ENCODE data around the gene DLL3.

Gene DLL3

DNA sequence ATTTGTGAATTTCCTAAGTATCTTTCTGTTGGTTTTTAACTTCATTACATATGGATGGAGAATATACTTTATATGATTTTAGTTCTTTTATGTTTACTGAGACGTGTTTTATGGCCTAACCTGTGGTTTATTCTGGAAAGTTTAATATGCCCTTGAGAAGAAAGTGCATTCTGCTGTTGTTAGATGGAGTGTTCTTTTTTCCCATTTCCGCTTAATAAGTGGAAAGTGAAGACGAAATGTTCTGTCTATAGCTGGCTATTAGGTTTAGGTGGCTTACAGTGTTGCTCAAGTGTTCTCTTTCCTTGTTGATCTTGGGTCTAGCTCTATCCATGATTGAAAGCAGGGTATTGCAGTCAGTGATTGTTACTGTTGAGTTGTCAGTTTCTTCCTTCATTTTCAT is 35.3 kb upstream of the DLL3 start:
- Histone ChIP-seq H3K27ac (ENCODE audit: low read depth, low read length) (no peak overlapping the region), H3K9me3 (ENCODE audit: insufficient read depth, low read length) (no peaks in the 10 kb centered on the region), H3K9me2 (replicated peaks; ENCODE audit: insufficient read depth, low read length) (no peaks in the 10 kb centered on the region), H4K20me1 (ENCODE audit: low read depth, low read length) (no peaks in the 10 kb centered on the region), H3K27me3 (ENCODE audit: low read length) (no peaks in the 10 kb centered on the region), H3K36me3 (ENCODE audit: low read length) (peaks cover 10% of the 10 kb centered on the region; the same call in 1 of the 2 replicates), H3K79me2 (ENCODE audit: insufficient read depth, low read length) (peaks cover 7% of the 10 kb centered on the region; the same call in 1 of the 2 replicates), H3F3A (ENCODE audit: insufficient read depth) (no peaks in the 10 kb centered on the region), H3K9ac (ENCODE audit: low read length) (no peak overlapping the region), H3K4me2 (ENCODE audit: low read depth, low read length, poor library complexity, severe bottlenecking) (no peak overlapping the region), H2AFZ (ENCODE audit: low read depth, low read length, severe bottlenecking) (no peak overlapping the region), H3K4me3 (ENCODE audit: insufficient read depth, low read length, poor library complexity, severe bottlenecking) (no peak overlapping the region)
- TF ChIP-seq EZH2phosphoT487 (conservative IDR thresholded peaks at IDR 0.05; ENCODE audit: low read length): no peak
- TF ChIP-seq, protein P1, sequence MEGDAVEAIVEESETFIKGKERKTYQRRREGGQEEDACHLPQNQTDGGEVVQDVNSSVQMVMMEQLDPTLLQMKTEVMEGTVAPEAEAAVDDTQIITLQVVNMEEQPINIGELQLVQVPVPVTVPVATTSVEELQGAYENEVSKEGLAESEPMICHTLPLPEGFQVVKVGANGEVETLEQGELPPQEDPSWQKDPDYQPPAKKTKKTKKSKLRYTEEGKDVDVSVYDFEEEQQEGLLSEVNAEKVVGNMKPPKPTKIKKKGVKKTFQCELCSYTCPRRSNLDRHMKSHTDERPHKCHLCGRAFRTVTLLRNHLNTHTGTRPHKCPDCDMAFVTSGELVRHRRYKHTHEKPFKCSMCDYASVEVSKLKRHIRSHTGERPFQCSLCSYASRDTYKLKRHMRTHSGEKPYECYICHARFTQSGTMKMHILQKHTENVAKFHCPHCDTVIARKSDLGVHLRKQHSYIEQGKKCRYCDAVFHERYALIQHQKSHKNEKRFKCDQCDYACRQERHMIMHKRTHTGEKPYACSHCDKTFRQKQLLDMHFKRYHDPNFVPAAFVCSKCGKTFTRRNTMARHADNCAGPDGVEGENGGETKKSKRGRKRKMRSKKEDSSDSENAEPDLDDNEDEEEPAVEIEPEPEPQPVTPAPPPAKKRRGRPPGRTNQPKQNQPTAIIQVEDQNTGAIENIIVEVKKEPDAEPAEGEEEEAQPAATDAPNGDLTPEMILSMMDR (IDR thresholded peaks at IDR 0.05; ENCODE audit: insufficient read depth, low read length, poor library complexity, severe bottlenecking): no peak

DNA sequence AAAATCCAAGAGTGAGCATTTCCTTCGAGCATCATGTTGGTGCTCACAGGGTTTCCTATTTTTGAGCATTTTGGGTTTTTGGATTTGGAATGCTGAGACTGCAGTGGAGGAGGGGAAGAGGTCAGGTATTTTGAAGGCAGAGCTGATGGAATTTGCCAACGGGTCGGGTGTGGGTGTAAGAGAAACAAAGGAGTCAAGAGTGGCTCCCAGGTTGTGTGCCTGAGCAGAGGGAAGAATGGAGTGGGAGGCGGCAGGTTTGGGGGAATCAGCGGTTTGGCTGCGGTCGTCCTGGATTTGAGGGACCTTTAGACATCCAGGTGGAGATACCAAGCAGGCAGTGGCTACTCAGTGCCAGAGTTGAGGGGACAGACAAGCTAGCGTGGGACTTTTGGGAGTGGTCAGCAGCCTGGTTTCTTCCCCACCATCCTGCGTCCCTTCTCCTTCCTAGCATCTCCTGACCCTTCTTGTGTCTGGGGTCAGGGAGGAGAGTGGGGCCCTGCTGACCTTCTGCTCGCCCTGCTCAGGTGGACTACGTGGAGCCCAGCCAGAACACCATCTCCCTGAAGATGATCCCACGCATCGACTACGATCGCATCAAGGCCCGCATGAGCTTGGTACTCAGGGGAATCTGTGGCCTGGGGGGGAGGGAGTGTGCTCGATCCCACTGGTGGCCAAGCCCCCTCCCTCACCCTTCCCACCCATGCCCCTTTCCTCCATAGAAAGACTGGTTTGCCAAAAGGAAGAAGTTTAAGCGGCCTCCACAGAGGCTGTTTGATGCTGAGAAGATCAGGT is 32.6 kb upstream of the DLL3 start:
- Histone ChIP-seq H3K36me3 (ENCODE audit: low read length) (no peaks in the 10 kb centered on the region; the same call in 1 of the 2 replicates), H3K4me3 (ENCODE audit: insufficient read depth, low read length, poor library complexity, severe bottlenecking) (no peak overlapping the region), H3K27ac (ENCODE audit: low read depth, low read length) (no peak overlapping the region), H4K20me1 (ENCODE audit: low read depth, low read length) (no peaks in the 10 kb centered on the region), H3F3A (ENCODE audit: insufficient read depth) (no peaks in the 10 kb centered on the region), H3K79me2 (ENCODE audit: insufficient read depth, low read length) (peaks cover 7% of the 10 kb centered on the region; the same call in 1 of the 2 replicates), H3K9ac (ENCODE audit: low read length) (no peak overlapping the region), H3K4me2 (ENCODE audit: low read depth, low read length, poor library complexity, severe bottlenecking) (no peak overlapping the region), H2AFZ (ENCODE audit: low read depth, low read length, severe bottlenecking) (no peak overlapping the region), H3K9me2 (replicated peaks; ENCODE audit: insufficient read depth, low read length) (no peaks in the 10 kb centered on the region), H3K27me3 (ENCODE audit: low read length) (no peaks in the 10 kb centered on the region), H3K9me3 (ENCODE audit: insufficient read depth, low read length) (no peaks in the 10 kb centered on the region)
- TF ChIP-seq, protein P1 (IDR thresholded peaks at IDR 0.05; ENCODE audit: insufficient read depth, low read length, poor library complexity, severe bottlenecking): no peak
- no peak for TF ChIP-seq EZH2phosphoT487 (conservative IDR thresholded peaks at IDR 0.05; ENCODE audit: low read length)

DNA sequence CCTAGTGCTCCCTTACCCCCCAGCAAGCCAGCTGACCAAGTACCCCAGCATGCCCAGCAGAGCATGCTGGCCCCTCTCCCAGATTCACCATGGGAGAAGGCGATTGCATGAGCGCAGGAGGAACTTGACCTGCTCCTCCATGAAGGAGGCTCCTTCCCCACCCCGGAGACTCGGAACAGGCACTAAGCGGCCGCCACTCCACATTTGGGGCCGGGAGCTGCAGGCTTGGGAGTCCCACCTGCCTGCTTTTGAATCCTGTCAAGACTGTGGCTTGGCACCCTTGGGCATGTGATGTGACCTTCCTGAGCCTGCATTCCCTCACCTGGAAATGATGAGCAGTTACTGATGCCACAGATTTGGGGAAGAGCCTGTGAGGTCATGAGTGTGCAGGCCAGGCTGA is 30.8 kb upstream of the DLL3 start:
- Histone ChIP-seq H4K20me1 (ENCODE audit: low read depth, low read length) (no peaks in the 10 kb centered on the region), H3K4me2 (ENCODE audit: low read depth, low read length, poor library complexity, severe bottlenecking) (no peak overlapping the region), H3K4me3 (ENCODE audit: insufficient read depth, low read length, poor library complexity, severe bottlenecking) (no peak overlapping the region), H3K27ac (ENCODE audit: low read depth, low read length) (no peak overlapping the region), H3K9me3 (ENCODE audit: insufficient read depth, low read length) (no peaks in the 10 kb centered on the region), H3K27me3 (ENCODE audit: low read length) (no peaks in the 10 kb centered on the region), H3K9me2 (replicated peaks; ENCODE audit: insufficient read depth, low read length) (no peaks in the 10 kb centered on the region), H3K9ac (ENCODE audit: low read length) (no peak overlapping the region), H2AFZ (ENCODE audit: low read depth, low read length, severe bottlenecking) (no peak overlapping the region), H3K36me3 (ENCODE audit: low read length) (no peaks in the 10 kb centered on the region; the same call in 1 of the 2 replicates), H3K79me2 (ENCODE audit: insufficient read depth, low read length) (peaks cover 7% of the 10 kb centered on the region; the same call in 1 of the 2 replicates), H3F3A (ENCODE audit: insufficient read depth) (no peaks in the 10 kb centered on the region)
- TF ChIP-seq EZH2phosphoT487 (conservative IDR thresholded peaks at IDR 0.05; ENCODE audit: low read length): no peak

DNA sequence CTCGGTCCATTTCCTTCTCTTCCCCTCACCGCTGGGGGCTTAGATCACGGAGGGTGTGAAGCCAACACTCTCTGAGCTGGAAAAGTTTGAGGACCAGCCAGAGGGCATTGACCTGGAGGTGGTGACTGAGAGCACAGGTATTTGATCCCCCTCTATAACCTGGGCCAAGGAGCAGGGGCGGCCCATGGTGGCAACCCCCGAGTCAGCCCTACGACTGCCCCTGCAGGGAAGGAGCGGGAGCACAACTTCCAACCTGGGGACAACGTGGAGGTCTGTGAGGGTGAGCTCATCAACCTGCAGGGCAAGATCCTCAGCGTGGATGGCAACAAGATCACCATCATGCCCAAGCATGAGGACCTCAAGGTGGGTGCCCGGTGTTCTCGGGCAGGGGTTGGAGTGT is 29.7 kb upstream of the DLL3 start:
- Histone ChIP-seq H3K27me3 (ENCODE audit: low read length) (no peaks in the 10 kb centered on the region), H3K9me3 (ENCODE audit: insufficient read depth, low read length) (no peaks in the 10 kb centered on the region), H3K4me3 (ENCODE audit: insufficient read depth, low read length, poor library complexity, severe bottlenecking) (no peak overlapping the region), H3K36me3 (ENCODE audit: low read length) (no peaks in the 10 kb centered on the region), H3K79me2 (ENCODE audit: insufficient read depth, low read length) (no peaks in the 10 kb centered on the region), H3F3A (ENCODE audit: insufficient read depth) (no peaks in the 10 kb centered on the region), H3K9me2 (replicated peaks; ENCODE audit: insufficient read depth, low read length) (no peaks in the 10 kb centered on the region), H4K20me1 (ENCODE audit: low read depth, low read length) (no peaks in the 10 kb centered on the region), H2AFZ (ENCODE audit: low read depth, low read length, severe bottlenecking) (no peak overlapping the region), H3K9ac (ENCODE audit: low read length) (no peak overlapping the region), H3K4me2 (ENCODE audit: low read depth, low read length, poor library complexity, severe bottlenecking) (no peak overlapping the region), H3K27ac (ENCODE audit: low read depth, low read length) (no peak overlapping the region)
- no peak for TF ChIP-seq EZH2phosphoT487 (conservative IDR thresholded peaks at IDR 0.05; ENCODE audit: low read length)

Data from SU-DHL-6 (cell line).